GM19372 (cell line): ENCODE measurements around the gene LTF.
"Not testable (repeated sequence)": the region's sequence is repeated elsewhere in the genome, so short reads cannot be mapped to it uniquely, and the experiment has no call there.

Experiments
- ATAC-seq: cut with Tn5 transposase; IDR thresholded peaks from one replicate; pipeline ENCODE4 v1.9.1; 2021; ENCODE audit warnings: mild to moderate bottlenecking, low read depth, moderate library complexity; ENCODE audit not compliant: unreplicated experiment

Gene LTF

DNA sequence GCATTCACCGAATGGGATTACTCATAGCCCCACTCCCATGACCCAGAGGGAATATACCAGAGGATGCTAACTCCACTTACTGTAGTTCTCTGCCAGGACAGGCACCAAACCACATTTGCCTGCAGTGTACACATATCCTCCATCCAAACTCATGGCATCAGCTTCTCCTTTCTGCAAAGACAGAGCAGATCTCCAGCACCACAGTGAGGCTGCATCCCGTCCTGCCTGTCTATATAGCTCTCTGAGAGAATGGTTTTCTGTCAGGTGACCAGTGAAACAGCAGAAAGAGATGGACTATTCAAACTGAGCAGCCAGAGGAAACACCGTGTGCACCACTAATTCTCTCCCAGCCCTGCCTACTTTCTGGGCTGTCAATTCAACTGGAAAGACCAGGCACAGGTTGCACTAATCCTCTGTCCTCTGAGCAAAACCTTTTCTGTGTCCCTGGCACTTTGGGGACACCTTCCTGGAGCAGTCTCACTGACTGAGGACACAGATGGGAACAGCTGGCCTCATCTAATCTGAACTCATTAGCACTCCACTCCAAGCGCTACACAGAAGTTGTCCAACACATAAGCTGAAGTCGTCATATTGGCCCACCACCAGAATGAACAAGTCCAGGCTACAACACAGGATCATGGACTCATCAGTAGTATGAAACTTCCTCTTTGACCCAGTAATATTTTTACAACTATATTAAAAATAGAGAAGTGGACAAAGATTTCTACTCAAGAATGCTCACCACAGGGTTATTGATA lies 17.3 kb downstream of the LTF start:
- ATAC-seq = no peak

DNA sequence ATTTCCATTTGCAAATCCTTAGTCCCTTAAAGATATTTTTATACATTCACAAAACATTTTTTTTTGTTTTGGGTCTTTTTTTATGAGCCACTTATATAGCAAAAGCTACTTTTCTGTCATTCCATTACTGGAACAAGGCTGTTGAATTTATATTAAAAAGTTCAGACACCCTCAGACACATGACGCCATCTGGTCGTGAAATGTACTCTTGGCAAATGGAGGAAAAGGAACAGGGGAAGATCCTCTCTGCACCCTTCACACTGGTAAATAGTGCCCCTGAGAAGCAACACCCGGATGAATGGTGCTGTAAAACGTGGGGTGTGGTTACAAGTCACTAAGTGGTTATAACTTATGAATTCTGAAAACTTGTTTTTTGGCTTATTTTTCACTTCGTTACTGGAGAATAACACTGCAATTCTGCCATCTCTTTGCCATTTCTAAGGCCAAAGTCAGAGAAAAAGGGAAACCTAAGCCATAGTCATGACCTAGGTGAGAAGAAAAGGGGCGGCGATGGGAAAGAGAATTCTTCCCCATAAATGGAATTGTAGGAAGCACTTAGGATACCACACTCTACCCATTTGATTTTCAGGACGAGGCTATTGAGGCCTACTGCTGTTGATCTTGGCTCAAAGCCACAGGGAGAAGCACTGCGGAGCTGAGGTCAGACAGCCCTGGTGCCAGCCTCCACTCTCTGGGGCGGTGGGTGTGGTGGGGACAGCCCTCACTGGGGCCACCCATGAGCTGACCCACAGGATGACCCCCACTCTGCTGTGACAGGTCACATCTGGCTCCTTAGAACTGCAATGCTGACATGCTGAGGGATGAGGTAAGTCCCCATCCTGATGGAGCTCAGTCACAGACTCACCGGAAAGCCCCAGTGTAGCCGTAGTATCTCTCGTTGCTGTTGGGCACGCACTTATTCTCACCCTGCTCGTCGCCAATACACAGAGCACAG lies 21.9 kb downstream of the LTF start:
- no peak for ATAC-seq

DNA sequence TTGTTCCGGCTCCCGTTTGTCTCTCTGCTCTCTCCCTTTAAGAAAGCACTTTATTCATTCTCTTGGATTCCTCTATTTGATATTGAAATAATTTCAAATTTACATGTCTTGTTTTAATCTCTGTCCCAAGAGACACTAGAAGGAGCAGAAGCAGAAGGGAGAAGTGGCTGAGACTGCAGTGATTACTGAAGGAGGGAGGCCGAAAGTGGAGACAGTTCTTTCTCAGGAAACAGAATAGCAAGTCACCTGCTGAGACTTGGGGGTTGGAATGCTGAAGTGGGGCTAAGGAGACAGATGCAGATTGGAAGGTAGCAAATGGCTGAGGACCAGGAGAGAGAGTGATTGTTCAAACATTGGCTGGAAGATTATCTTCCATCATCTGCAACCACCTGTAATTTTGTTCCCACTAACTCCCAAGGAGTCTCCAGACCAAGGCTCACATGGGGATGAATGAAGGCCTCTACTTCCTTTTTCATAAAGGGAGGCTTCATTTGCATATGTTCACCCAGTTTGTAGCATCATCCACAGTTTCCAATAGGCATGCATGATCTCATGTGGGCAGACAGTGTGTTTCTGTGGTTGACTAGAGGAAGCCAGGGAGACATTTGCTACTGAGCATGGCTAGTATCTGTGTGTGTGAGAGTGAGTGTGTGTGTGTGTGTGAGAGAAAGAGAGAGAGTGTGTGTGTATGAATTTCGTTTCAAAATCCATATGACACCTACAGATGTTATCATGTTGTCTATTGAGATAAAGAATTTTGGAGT lies 24.0 kb downstream of the LTF start:
- ATAC-seq = no peak

DNA sequence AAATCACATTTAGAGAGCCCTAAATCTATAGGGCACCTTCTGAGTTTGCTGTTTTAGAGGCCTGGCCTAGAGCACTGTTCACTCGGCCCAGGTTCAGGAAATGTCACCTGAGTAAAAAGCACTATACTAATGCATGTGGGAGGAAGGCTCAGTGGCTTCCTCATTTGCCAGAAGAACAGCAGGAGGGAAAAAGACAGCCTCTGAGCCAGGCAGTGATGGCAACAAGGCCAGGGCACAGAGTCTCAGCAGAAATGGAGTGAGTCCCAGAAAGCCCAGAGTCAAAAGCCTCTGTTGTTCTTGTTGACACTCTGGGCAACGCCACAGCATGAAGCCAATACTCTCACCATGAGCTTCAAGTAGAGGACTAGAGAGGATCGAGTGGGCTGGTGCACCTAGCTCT lies 25.9 kb downstream of the LTF start:
- ATAC-seq = no peak

DNA sequence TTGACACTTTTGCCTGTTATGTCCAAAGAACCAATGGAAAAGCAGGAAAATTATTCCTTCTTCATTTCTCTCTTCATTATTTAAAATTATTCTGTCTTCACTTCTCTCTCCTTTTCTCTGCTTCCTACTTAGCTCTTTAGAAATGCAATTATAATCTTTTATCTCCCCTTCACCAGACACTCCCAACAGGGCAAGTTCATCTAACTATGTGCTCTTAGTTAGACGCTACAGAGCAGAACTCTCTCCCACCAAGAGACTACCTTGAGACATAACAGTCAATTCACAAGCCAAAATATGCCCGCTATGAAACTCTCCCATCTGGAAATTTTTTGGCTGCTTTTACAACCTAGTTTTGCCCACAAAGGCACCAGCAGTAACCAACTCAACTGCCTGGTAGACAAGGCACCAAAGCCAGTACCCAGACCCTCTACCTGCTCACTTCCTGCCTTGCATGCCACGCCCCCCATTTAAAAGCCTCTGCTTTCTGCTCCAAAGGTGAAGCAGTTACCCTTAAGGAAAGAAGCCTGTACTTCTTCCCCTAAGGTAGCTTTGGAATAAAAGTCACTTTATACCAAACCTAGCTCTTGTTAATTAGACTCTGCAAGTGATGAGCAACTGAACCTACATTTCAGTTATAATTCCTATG lies 29.5 kb downstream of the LTF start:
- ATAC-seq = no peak

DNA sequence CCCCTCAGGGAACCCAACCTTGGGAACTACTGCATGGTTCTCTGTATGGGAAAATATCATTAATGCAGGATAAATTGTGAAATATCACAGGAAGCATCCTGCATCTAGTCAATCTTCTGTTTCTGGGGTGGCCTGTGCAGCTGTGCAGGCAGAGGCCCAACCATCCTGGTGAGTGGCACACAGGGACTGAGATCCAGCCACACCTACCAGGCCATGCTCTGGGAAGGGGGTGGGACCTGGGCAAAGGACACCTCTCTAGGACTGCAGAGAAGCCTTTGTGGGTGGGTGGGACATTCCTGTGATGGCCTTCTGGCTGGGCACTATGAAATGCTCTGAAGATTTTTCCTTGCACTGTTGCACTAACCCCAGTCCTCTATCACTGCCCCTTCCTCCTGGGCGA lies 30.9 kb downstream of the LTF start:
- no peak for ATAC-seq

DNA sequence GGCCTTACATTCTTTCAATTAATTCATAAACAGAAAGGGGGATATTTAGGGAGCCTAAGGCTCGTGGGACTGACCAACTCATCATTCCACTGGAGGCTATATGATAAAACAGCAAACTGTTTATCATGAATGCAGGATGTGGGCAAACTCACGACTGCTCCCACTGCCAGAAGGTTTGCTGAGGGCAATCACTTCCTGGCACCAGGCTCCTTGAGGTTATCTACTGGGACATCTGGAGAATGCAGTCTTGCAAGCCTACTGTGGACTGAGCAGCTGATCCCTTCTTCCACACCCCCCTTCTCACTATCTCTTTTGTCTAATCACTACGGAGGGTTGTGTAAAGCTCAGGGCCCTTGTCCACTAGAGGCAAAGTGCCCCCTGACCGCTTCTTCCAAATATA lies 31.6 kb downstream of the LTF start:
- not testable (repeated sequence) for ATAC-seq

DNA sequence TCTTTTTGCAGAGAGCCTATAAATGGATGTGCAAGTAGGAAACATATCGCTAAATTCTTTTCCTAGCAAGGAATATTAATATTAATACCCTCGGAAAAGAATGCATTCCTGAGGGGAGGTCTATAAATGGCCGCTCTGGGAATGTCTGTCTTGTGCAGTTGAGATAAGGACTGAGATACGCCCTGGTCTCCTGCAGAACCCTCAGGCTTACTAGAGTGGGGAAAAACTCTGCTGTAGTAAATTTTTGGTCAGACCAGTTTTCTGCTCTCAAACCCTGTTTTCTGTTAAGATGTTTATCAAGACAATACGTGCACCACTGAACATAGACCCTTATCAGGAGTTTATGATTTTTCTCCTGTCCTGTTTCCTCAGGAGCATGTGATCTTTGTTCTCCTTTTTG lies 32.8 kb downstream of the LTF start:
- ATAC-seq = not testable (repeated sequence)

DNA sequence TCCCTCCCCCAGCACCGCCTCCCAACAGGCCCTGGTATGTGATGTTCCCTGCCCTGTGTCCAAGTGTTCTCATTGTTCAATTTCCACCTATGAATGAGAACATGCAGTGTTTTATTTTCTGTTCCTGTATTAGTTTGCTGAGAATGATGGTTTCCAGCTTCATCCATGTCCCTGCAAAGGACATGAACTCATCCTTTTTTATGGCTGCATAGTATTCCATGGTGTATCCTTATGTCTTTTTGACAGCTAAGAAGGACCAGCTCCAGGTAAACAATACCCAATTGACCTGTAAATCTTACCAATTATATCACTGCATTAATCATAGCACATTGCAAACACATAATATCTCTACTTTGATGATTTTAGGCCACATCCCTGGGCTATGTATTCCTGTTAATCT lies 33.8 kb downstream of the LTF start:
- not testable (repeated sequence) for ATAC-seq

DNA sequence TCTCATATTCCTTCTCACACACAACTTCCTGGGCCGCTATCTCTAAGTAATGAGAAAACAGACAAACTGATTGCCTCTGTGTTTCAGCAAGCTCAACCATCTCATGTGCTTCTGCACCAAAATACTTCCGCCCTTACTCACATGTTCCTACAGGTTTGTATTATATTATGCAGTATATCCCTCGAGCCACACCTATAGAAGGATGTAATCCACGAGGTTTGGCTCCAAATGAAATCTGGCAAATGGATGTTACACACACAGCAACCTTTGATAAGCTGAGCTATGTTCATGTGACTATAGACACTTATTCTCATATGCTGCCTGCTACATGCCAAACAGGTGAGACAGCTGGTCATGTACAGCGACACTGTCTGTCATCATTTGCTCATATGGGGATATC lies 35.0 kb downstream of the LTF start:
- no peak for ATAC-seq

DNA sequence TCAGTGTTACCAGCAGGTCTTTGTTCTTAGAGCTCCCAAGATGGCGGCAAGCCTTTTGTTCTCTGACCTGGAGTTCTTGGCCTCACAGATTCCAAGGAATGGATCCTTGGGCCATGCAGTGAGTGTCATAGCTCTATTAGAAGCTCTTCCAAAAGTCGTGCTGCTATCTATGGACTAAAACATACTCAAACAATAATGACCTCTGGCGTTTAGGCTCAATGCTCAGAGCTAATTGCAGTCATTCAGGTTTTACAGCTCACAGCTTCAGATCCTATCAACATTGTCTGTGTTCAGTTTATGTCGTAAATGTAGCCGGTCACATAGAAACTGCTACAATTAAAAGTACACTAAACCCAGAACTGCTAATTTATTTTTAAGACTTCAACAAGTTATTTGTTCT lies 35.5 kb downstream of the LTF start:
- no peak for ATAC-seq

DNA sequence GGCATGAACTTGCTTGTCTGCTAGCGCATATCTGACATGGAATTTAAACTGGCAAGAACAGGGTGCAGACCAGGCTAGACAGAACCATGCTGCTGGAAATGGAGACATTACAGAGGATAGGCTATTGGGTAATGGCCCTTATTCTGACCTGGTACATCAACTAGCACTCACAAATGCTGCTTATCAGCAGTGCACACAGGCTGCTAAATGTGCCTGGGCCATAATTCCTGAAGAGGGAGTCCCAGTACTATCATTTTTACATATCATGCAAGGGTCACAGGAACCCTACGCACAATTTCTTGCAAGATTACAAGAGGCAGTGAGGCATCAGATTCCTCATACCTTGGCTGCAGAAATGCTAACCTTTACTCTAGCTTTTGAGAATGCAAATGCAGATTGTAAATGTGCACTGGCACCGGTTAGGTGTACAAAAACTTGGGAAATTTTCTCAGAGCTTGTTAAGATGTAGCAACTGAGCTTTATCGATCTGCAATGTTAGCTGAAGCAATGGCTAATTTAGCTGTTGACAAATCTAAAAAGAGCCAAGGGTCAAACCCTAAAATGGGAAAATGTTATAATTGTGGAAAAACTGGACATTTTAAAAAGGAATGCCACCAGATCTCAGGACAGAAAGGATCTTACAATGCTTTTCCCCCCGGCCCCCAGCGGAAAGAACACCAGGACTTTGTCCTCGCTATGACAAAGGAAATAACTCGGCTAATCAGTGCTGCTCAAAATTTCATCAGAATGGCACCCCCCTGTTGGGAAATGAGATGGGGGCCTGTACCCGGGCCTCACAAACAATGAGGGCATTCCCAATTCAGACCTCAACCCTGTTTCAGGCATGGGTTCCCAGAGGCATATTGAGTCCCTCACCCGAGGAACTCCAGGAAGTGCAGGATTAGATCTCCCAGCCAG lies 36.5 kb downstream of the LTF start:
- ATAC-seq = no peak

DNA sequence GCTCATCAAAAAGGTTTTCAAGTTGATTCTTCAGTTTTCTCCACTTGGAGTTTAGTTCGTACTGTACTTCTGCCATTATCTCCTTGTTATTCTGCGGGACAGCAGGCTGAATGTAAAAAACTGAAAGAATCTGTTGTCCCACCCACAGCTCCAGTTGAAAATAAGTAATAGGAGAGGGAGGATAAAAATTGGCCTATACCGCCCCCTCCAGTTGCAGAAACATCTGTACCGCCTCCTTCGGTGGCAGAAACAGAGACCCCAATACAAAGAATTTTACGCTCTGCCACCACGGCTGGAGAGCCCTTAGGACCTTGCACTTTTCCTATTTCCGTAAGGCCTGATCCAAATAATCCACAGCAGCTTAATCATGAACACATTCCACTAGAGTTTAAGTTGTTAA lies 37.3 kb downstream of the LTF start:
- not testable (repeated sequence) for ATAC-seq

DNA sequence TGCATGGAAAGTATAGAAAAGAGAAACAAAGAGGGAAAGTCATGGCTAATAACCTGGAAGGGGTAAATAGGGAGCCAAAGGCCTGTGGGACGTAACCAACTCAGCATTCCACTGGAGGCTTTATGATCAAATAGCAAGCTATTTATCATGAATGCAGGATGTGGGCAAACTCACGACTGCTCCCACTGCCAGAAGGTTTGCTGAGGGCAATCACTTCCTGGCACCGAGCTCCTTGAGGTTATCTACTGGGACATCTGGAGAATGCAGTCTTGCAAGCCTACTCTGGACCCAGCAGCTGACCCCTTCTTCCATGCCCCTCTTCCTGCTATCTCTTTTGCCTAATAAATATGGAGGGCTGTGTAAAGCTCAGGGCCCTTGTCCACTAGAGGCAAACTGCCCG lies 38.2 kb downstream of the LTF start:
- ATAC-seq = not testable (repeated sequence)

DNA sequence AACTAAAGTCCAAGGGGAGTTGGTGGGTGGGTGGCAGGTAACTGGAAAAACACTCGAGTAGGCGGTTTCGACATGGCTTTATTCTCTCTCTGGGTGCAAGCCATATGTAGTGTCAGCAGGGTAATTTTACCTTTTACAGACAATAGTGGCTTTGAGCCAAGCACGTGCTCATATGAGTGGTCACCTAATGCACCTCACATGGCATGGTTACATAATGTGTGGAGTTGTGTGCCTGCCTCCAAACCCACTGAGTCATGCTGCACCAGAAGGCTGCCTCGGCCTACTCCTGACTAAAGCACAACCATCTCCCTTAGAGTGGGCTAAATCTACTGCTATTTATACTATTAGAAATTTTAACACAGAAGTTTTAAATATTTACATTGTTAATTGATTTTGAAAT lies 41.1 kb downstream of the LTF start:
- ATAC-seq = no peak

DNA sequence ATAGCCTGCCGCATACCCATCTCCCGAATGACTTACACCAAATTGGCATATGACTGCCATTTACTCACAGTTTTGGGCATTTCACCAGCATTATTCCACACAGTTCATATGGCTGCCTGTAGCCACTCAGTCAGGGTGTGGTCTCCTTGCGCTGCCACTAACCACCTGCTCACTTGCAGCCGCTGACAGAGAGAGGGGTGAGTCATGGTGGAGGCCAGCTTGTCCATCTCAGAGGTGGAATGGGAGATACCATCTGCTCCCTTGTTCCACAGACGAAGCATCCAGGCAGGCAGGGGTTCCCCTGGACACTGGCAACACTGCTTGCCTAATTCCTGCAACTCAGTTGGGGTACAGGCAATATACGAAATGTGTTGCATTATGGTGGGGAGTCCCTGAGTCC lies 42.1 kb downstream of the LTF start:
- ATAC-seq = no peak

DNA sequence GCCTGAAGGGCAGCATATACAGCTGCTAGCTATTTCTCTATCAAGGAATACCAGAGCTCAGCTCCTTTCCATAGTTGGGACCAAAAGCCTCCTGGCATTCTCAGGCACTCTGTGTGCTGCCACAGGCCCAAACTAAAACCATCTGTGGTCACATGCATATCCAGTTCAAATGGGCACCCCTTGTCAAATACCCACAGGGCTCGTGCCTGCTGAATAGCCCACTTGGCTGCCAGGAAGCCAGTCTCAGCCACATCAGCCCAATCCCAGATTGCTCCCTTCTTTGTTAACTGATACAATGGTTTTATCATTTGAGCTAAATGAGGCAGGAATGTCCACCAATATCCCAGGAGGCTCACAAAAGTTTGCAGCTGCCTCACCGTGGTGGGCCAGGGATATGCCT lies 43.8 kb downstream of the LTF start:
- no peak for ATAC-seq

DNA sequence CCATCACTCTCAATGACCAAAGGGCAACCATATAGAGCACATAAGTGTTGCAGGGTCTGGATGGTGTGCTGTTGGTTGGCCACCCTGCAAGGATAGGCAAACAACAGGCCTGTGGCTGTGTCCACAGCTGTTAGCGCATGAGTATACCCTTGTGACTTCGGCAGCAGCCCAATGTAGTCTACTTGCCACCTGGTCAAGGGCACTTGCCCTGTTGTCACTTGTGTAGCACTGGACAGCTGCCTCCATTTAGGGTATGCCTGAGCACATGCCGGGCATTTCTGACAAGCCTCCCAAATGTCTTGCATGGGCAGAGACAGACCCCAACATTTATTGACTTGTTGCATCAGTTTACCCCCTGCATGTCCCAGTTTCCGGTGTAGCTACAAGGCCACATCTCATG lies 44.9 kb downstream of the LTF start:
- ATAC-seq = no peak

DNA sequence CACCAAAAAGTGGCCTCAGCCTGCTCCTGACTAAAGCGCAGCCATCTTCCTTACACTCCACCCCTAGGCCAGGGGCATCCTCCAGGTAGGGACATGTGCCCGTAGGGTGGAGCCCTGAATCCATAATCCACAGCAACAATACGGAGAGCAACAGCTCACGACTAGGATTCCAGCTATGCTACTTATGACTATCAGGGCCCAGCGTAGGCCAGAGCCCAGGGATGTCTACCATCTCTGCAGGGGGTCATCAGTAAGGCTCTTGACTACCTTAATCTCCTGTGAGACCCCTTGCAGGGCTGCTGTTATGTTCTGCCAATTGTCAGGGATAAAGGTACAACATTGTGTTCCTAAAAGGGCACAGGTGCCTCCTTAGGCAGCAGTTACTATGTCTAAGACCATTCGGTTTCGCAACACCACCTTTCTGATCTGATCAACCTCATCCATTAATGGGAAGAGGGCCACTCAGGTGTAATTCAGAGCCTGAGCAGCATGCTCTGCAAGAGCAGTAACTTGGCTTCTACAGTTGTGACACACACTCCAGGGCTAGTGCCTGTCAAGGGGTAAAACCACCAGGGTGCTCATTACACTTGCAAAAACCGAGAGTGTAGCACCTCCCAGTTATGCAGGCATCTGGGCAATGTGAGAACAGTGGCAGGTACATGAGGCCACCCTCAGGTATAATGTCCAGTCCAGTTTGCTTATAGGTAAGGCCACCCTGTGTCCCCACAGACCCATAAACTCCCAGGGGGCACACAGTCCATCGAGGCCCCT lies 46.7 kb downstream of the LTF start:
- ATAC-seq = no peak
